DOHH2 (cell line): ENCODE data around the gene ELP1.

Experiments
- EZH2phosphoT487 ChIP-seq: fragments of 200-600 bp; sonication (generic); IDR thresholded peaks from 2 replicates; pipeline ENCODE4 v1.6.1; 2017; ENCODE audit warnings: borderline replicate concordance, mild to moderate bottlenecking, antibody characterized with exemption, low read length, moderate library complexity, mixed read lengths
- TF ChIP-seq, protein P1 (sequence below): fragments of 200-600 bp; sonication (generic); IDR thresholded peaks from one replicate; pipeline ENCODE4 v1.5.1; 2014; ENCODE audit warnings: antibody characterized with exemption, mild to moderate bottlenecking, low read depth, low read length; ENCODE audit not compliant: poor library complexity, severe bottlenecking

DNA sequence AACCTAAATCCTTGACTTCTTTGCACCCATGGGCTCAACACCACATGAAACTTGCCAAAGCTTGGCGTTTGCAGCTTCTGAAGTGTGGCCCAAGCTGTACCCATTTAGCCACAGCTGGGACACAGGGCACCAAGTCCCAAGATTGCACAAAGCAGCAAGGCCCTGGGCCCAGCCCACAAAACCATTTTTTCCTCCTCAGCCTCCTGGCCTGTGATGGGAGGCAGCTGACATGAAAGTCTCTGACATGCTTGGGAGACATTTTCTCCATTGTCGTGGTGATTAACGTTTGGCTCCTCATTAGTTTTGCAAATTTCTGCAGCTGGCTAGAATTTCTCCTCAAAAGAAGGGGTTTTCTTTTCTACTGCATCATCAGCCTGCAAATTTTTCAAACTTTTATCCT lies 110.1 kb downstream of the ELP1 start:
- TF ChIP-seq, protein P1, sequence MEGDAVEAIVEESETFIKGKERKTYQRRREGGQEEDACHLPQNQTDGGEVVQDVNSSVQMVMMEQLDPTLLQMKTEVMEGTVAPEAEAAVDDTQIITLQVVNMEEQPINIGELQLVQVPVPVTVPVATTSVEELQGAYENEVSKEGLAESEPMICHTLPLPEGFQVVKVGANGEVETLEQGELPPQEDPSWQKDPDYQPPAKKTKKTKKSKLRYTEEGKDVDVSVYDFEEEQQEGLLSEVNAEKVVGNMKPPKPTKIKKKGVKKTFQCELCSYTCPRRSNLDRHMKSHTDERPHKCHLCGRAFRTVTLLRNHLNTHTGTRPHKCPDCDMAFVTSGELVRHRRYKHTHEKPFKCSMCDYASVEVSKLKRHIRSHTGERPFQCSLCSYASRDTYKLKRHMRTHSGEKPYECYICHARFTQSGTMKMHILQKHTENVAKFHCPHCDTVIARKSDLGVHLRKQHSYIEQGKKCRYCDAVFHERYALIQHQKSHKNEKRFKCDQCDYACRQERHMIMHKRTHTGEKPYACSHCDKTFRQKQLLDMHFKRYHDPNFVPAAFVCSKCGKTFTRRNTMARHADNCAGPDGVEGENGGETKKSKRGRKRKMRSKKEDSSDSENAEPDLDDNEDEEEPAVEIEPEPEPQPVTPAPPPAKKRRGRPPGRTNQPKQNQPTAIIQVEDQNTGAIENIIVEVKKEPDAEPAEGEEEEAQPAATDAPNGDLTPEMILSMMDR: no peak
- no peak for TF ChIP-seq EZH2phosphoT487
